Mesodermal cell (in vitro differentiated cells): ENCODE results near the gene BCAN.

Source experiments
- H3K27ac ChIP-seq: 2 replicates; pipeline ENCODE4 v1.7.0; 2013; ENCODE audit warnings: mild to moderate bottlenecking, low read depth, low read length, moderate library complexity; ENCODE audit not compliant: severe bottlenecking
- H3K36me3 ChIP-seq: 2 replicates; pipeline ENCODE4 v1.7.1; 2013; ENCODE audit warnings: mild to moderate bottlenecking, low read length, moderate library complexity; ENCODE audit not compliant: control insufficient read depth, insufficient read depth
- H3K4me1 ChIP-seq: one replicate; pipeline ENCODE4 v1.7.1; 2013; ENCODE audit warnings: mild to moderate bottlenecking, low read length; ENCODE audit not compliant: insufficient read depth, control insufficient read depth, poor library complexity, severe bottlenecking
- H3K4me3 ChIP-seq: 2 replicates; pipeline ENCODE4 v1.7.0; 2013; ENCODE audit warnings: low read length, control low read depth, mild to moderate bottlenecking; ENCODE audit not compliant: insufficient read depth, poor library complexity, severe bottlenecking; ENCODE audit errors: extremely low read depth
- H3K9me3 ChIP-seq: 2 replicates; pipeline ENCODE4 v1.7.1; 2013; ENCODE audit warnings: mild to moderate bottlenecking, low read length, moderate library complexity; ENCODE audit not compliant: control insufficient read depth
- WGBS, 2 experiments: methylation state at CpG; one replicate each; pipeline ENCODE4 v1.1.5; 2013; ENCODE audit warnings: missing lambda C conversion rate in 2 of 2; ENCODE audit not compliant: insufficient coverage in 2 of 2; 5-methylcytosine and 5-hydroxymethylcytosine counted together

Gene BCAN

DNA sequence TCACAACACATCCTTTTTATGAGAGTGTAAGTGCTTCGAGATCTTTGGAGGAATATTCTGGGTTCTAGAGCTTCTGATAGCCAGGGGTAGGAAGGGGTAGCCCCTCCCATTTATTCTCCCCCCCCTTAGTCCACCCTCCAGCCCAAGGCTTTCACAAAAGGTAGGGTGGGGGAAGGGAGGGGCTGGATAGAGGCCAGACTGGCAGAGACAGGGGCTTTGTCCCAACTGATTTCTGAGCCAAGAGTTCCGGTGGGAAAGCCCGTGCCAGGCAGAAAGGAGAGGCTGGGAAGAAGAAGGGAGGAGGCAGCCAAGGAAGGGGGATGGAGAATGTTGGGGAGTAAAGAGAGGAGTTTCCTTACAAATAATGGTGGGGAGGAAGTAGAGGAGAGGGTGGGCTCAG lies 3.1 kb downstream of the BCAN start:
- Histone ChIP-seq H3K4me3 (no peak overlapping the region), H3K36me3 (no peaks in the 10 kb centered on the region), H3K27ac (no peak overlapping the region), H3K9me3 (no peaks in the 10 kb centered on the region), H3K4me1 (peaks cover 4% of the 10 kb centered on the region)
- WGBS, 2 experiments, result 59 to 69% methylated on average over 2 of the region's 3 CpGs

DNA sequence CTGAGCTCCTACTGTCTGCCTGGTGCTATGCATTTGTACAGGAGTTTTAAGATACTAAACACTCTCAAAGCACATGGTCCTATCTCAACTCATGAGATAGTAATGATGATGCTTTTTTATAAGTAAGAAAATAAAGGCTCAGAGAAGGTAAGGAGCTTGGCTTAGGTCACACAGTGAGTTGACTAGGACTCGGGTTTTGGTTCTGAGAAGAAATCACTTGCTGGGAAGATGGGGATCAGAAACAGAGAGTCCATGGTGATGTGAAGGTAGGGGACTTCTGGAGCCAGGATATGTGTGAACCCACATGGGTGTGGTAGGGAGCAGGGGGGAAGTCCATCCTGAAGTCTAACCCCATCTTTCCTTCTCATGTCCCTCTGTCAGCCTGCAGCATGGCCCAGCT lies 3.7 kb downstream of the BCAN start:
- H3K4me3 ChIP-seq, result no peak overlapping the region
- H3K27ac ChIP-seq, result no peak overlapping the region
- WGBS, 2 experiments, result 92 to 93% methylated on average over 1 of the region's 1 CpG
- H3K9me3 ChIP-seq, result no peaks in the 10 kb centered on the region
- peaks cover 4% of the 10 kb centered on the region for H3K4me1 ChIP-seq
- no peaks in the 10 kb centered on the region for H3K36me3 ChIP-seq

DNA sequence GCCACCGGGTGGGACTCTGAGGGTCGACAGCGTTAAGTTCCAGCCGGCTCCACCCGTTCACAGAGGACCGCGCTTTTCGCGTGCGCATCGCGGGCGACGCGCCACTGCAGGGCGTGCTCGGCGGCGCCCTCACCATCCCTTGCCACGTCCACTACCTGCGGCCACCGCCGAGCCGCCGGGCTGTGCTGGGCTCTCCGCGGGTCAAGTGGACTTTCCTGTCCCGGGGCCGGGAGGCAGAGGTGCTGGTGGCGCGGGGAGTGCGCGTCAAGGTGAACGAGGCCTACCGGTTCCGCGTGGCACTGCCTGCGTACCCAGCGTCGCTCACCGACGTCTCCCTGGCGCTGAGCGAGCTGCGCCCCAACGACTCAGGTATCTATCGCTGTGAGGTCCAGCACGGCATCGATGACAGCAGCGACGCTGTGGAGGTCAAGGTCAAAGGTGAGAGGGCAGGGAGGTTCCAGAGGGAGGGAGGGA lies 4.9 kb downstream of the BCAN start:
- Histone ChIP-seq H3K36me3 (no peaks in the 10 kb centered on the region), H3K4me1 (no peaks in the 10 kb centered on the region), H3K27ac (no peak overlapping the region), H3K9me3 (no peaks in the 10 kb centered on the region), H3K4me3 (no peak overlapping the region)
- WGBS, 2 experiments, result 88 to 93% methylated on average over 46 to 51 of the region's 51 CpGs

DNA sequence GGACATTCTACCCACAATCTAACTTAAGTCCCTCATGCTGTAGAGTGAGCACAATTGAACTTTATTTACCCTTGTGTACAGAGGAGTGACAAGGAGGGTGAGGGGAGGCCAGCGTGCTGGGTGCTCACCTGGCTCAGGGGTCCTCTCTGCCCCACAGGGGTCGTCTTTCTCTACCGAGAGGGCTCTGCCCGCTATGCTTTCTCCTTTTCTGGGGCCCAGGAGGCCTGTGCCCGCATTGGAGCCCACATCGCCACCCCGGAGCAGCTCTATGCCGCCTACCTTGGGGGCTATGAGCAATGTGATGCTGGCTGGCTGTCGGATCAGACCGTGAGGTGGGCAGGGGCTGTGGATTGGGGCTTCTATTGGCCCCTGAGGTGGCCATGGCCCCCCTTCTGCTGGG lies 5.4 kb downstream of the BCAN start:
- Histone ChIP-seq H3K4me1 (no peaks in the 10 kb centered on the region), H3K27ac (no peak overlapping the region), H3K36me3 (no peaks in the 10 kb centered on the region), H3K9me3 (no peaks in the 10 kb centered on the region), H3K4me3 (no peak overlapping the region)
- 85 to 86% methylated on average over 9 to 10 of the region's 10 CpGs for WGBS, 2 experiments

DNA sequence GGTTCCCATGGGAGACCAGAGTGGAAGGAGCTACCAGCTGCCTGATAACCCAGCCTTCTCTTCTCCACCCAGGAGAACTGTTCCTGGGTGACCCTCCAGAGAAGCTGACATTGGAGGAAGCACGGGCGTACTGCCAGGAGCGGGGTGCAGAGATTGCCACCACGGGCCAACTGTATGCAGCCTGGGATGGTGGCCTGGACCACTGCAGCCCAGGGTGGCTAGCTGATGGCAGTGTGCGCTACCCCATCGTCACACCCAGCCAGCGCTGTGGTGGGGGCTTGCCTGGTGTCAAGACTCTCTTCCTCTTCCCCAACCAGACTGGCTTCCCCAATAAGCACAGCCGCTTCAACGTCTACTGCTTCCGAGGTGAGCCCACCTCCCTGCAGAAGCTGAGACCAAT lies 6.6 kb downstream of the BCAN start:
- Histone ChIP-seq H3K9me3 (no peaks in the 10 kb centered on the region), H3K4me3 (no peak overlapping the region), H3K4me1 (no peaks in the 10 kb centered on the region), H3K36me3 (no peaks in the 10 kb centered on the region), H3K27ac (no peak overlapping the region)
- 92 to 95% methylated on average over 7 to 10 of the region's 10 CpGs for WGBS, 2 experiments

DNA sequence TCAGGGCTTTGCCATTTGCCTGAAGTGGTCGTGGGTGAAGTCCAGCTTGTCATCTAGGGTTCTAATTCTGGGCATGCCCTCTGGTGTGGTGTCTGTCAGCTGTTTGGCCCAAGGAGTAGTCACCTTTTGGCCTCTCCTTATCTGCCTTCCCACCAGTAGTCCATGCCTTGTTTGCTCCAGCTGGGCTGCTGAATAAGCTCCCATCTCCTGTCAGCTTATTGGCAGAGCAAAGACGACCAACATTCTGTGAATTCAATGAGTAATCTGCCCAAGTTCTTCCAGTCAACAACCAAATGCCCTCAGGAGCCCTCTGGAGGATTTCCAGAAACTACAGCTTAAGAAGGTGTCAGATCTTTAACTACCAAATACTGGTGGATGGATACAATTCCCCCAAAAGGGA lies 7.0 kb downstream of the BCAN start:
- no peaks in the 10 kb centered on the region for H3K36me3 ChIP-seq
- no peak overlapping the region for H3K4me3 ChIP-seq
- H3K9me3 ChIP-seq, result no peaks in the 10 kb centered on the region
- no peak overlapping the region for H3K27ac ChIP-seq
- no peaks in the 10 kb centered on the region for H3K4me1 ChIP-seq
- 35 to 41% methylated on average over 2 of the region's 2 CpGs for WGBS, 2 experiments

DNA sequence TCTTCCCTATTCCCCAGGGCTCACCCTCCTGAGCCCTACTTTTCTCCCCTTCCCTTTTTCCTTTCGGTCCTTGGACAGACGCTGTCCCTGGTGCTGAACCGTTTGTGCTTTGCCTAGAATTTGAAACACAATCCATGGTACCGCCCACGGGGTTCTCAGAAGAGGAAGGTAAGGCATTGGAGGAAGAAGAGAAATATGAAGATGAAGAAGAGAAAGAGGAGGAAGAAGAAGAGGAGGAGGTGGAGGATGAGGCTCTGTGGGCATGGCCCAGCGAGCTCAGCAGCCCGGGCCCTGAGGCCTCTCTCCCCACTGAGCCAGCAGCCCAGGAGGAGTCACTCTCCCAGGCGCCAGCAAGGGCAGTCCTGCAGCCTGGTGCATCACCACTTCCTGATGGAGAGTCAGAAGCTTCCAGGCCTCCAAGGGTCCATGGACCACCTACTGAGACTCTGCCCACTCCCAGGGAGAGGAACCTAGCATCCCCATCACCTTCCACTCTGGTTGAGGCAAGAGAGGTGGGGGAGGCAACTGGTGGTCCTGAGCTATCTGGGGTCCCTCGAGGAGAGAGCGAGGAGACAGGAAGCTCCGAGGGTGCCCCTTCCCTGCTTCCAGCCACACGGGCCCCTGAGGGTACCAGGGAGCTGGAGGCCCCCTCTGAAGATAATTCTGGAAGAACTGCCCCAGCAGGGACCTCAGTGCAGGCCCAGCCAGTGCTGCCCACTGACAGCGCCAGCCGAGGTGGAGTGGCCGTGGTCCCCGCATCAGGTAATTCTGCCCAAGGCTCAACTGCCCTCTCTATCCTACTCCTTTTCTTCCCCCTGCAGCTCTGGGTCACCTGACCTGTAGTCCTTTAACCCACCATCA lies 10.4 kb downstream of the BCAN start:
- Histone ChIP-seq H3K9me3 (no peaks in the 10 kb centered on the region), H3K36me3 (no peaks in the 10 kb centered on the region), H3K27ac (no peak overlapping the region), H3K4me3 (no peak overlapping the region), H3K4me1 (peaks cover 8% of the 10 kb centered on the region)
- 52 to 58% methylated on average over 13 to 14 of the region's 16 CpGs for WGBS, 2 experiments

DNA sequence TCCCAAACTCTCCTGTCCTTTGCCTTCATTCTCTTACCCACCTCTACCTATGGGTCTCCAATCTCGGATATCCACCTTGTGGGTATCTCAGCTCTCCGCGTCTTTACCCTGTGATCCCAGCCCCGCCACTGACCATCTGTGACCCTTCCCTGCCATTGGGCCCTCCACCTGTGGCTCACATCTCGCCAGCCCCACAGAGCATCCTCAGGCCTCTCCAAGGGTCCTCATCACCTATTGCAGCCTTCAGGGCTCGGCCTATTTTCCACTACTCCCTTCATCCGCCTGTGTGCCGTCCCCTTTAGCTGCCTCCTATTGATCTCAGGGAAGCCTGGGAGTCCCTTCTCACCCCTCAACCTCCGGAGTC lies 11.1 kb downstream of the BCAN start:
- WGBS, 2 experiments, result 77 to 86% methylated on average over 6 to 8 of the region's 9 CpGs
- no peak overlapping the region for H3K4me3 ChIP-seq
- no peaks in the 10 kb centered on the region for H3K9me3 ChIP-seq
- H3K36me3 ChIP-seq, result no peaks in the 10 kb centered on the region
- H3K27ac ChIP-seq, result no peak overlapping the region
- peaks cover 13% of the 10 kb centered on the region for H3K4me1 ChIP-seq

DNA sequence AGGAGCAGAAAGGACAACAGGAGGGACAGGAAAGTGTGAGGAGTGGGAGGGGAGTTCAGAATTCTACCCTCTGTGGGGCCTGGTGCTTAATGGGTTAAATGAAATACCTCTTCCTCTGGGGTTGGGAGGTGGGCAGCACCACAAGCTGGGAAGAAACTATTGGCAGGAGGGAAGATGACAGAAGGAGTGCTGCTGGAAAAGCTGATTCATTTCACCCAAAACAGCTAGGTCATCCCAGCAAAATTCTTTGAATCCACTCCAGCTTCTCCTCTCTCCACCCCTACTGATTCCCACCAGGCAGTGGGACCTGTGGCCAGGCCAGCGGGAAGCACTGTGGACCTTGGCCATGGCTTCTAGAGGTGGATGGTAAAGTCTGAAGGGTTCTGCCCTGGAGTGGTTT lies 12.8 kb downstream of the BCAN start:
- peaks cover 19% of the 10 kb centered on the region for H3K4me1 ChIP-seq
- no peak overlapping the region for H3K27ac ChIP-seq
- no peaks in the 10 kb centered on the region for H3K36me3 ChIP-seq
- H3K9me3 ChIP-seq, result no peaks in the 10 kb centered on the region
- WGBS, 2 experiments, result 57% methylated on average over 1 of the region's 1 CpG; no CpG with 5 or more reads in 1 of the 2 experiments
- no peak overlapping the region for H3K4me3 ChIP-seq

DNA sequence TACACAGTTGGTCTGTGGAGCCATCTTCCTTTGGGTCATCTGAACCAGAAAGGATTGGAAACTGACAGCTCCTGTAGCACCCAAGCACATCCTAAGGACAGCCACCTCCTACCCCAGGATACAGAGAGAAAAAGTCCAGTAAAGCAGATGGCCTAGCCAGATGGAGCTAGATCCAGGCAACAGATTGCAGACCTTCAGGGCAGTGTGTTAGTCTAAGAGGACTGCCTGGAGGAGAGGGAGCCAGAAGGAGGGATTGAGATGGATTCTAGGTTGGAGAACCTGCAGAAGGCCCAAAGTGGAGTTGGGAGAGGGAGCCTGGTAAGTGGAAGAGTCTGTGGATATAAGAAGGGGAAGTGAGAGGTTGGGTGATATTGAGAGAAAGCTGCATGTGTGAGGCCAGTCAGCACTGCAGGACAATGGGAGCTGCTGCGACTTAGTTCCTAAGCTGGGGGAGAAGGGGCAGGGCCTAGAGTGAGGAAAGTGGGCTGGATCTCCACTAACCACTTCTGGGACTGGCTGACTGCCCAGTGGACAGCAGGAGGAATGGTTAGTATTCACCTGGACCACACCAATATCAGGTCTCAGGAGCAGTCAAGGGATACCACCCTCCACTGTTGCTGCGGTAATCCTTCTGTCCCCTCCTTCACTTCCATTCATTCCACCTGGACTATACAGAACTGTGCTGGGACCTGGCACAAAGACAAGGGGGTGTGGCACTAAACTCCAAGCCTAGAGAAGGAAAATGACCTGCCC lies 13.4 kb downstream of the BCAN start:
- Histone ChIP-seq H3K4me3 (no peak overlapping the region), H3K4me1 (peaks cover 22% of the 10 kb centered on the region), H3K27ac (no peak overlapping the region), H3K36me3 (no peaks in the 10 kb centered on the region), H3K9me3 (no peaks in the 10 kb centered on the region)
- WGBS, 2 experiments, result 64 to 80% methylated on average over 2 of the region's 2 CpGs
